GM18498 (cell line): Measurements from ENCODE around the gene SLC7A6OS.
A peak's percentile ranks its signal among the peaks of the same experiment; 100 is the strongest.

Experiments
- ATAC-seq: cut with Tn5 transposase; IDR thresholded peaks from one replicate; pipeline ENCODE4 v1.9.1; 2021; ENCODE audit warnings: mild to moderate bottlenecking, moderate library complexity; ENCODE audit not compliant: unreplicated experiment

Gene SLC7A6OS

DNA sequence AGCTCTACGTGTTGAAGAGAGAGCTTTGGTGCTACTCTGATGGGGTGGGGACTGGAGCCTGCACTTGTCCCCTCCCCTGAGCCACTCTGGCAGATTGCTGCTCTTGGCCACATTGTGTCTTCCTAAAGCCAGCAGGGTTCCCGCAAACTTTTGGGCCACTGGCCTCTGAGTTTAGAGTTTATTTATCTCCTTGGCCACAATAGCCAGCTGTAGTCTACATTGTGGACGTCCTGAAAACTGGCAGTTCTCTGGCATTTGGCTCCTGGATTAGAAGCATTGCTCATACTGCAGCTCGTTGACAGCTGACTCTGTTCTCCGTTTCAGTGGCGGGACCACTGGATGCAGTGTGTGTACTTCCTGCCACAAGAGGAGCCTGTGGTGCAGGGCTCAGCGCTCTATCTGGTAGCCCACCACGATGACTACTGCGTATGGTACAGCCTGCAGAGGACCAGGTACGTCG, 34.6 kb upstream of the SLC7A6OS start:
- ATAC-seq: no peak

DNA sequence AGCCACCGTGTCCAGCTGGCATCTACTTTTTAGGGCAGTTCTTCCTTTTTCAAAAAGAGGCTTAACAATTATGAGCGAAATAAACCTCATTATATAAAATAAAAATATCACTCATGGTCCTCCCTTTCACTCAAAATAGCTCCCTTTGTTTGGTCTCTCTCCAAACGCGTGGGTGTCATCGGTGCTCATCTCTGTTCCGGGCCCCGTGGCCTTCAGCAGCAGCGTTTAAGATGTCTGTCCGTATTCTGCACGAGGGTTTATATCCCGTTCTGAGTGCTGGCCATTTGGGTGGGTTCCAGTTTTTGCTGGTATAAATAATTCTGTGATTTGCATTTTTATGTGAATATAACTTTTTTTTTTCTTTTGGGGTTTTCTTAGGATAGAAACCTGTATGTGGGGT, 33.5 kb upstream of the SLC7A6OS start:
- no peak for ATAC-seq

DNA sequence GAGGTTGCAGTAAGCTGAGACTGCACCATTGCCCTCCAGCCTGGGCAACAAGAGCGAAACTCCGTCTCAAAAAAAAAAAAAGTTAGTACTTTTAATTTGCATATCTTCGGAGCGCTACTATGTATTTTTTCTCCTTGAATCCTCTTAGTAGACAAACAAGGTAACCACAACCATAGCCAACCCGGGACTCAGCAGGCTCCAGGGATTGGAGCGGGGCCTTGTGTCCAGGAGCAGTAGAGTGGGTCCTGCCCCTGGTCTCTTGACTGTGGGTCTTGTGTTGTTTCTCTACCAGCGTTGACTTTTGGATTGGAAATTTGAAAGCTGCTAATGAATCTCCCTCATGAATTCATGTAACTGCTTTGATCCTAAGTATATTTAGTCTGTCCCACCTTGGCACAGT, 32.4 kb upstream of the SLC7A6OS start:
- no peak for ATAC-seq

DNA sequence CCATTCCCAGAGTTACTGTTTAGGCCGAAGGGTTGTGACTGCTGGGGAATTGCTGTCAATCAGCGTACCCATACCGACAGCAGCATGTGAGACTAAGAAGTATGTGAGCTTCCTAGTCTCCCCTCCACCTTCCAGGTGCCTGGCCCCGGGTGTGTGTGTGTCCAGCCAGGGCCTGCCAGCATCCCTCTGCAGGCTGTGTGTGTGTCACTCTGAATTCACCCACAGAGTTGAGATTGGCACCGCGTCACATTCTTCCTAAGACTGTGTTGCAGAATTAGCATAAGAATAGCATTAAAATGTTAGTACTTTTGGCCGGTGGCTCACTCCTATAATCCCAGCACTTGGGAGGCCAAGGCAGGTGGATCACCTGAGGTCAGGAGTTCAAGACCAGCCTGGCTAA, 31.9 kb upstream of the SLC7A6OS start:
- ATAC-seq: no peak

DNA sequence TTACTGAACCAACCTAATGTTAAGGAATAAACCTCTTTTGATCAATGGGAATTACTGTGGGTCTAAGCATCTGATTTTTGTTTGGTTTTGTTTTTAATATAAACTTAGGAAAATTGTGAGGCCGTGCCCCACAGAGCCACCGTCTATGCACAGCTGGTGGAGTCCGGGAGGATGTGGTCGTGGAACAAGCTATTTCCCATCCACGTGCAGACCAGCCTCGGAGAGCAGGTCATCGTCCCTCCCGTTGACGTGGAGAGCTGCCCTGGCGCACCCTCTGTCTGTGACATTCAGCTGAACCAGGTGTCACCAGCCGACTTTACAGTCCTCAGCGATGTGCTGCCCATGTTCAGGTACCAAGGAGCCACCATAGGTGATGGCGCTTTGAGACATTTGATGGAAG, 28.5 kb upstream of the SLC7A6OS start:
- ATAC-seq: no peak

DNA sequence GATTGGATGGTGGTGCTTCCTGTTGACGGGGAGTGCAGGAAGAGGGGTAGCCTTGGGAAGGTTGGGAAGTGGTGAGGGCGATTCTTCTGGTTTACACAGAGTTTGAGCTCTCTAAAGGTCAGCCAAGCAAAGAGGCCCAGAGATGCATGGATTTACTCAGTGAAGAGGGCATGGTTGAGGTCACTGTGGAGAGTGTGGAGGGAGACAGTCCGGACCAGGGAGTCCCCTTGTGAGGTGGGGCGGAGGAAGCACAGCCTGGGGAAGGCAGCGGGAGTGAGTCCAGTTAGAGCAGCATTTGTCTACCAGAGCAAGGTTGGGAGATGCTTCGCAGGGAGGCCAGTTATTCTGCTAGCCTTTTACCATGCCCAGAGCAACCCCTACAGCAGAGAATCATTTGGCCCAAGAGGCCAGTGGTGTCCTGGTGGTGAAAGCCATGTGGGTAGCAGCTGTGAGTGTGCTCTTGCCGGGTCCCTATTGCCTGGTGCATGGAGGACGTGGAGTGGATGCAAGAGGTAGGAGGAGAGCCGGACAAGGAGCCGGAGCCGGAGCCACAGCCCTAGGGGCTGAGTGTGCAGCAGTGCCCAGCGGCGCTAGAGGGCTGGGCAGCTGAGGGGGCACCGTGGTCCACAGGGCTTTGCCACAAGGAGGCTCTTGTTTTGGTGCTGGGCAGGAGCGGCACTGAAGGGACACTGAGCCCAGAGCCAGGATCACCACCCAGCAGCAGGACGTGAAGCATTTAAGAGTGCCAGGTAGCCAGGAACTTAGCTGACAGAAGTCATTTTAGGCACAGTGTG, 27.8 kb upstream of the SLC7A6OS start:
- ATAC-seq: no peak

DNA sequence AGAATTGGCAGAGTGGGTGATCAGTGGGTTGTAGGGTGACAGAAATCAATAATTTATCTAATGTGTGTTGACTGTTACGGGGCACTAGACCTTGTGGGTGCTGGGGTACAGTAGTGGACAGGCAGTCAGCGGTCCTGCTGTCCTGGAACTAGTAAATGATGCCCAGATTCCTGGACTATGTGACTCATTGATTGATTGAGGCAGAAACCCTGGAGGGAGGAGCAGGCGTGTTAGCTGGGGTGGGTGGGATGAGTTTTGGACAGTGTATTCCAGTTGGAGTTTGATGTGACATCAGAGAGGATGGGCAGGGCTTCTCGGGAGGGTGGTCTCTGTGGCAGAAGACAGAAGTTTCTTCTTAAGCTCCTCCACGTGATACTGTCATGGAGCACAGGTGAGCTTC, 24.4 kb upstream of the SLC7A6OS start:
- no peak for ATAC-seq

DNA sequence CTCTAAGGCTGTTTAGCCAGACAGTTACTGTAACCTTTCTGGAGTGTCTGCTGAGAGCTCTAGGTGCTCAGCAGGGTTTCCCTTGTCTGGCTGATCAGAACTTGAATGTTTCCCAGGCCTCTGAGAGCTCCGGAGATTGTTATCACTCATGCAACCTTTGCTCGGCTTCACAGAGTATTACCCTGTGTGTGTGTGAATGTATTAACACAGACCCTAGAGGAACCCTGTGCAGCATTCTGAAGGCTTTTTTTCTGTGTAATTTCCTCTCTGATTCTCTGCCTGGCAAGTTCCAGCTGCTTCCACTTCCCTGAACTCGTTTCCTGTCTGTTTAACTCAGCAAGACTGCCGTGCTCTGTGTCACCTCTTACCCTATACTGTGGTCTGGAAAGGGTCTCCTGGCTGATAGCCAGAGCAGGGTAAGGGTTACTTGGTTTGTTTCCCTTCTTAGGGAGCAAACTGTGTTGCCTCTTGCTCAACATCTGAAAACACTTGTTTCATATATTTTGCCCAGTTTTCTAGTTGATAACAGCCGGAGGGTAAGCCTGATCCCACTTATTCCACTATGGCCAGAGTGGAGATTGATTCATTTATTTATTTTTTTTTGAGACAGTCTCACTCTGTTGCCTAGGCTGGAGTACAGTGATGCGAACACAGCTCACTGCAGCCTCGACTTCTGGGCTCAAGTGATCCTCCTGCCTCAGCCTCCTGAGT, 21.8 kb upstream of the SLC7A6OS start:
- ATAC-seq: no peak

DNA sequence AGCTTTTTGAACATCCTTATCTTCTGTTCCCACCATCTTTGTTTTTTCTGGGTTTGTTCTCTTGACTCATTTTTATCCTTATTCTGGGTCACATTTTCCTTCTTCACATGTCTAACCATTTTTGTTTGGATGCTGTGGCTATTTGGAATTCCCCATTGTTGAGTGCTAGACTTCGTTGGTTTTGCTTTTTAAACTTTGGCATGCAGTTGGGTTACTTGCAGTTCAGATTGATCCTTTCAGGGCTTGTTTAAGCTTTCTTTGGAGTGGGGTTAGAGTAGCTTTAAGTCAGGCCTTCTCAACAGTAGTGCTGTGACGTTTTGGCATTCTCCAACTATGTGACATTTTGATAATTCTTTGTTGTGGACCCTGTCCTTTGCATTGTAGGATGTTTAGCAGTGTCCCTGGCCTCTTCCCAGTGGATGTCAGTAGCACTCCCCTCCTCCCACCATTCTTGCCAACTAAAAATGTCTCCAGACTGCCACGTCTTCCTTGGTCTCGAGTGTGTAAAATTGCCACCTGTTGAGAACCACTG, 21.2 kb upstream of the SLC7A6OS start:
- no peak for ATAC-seq

DNA sequence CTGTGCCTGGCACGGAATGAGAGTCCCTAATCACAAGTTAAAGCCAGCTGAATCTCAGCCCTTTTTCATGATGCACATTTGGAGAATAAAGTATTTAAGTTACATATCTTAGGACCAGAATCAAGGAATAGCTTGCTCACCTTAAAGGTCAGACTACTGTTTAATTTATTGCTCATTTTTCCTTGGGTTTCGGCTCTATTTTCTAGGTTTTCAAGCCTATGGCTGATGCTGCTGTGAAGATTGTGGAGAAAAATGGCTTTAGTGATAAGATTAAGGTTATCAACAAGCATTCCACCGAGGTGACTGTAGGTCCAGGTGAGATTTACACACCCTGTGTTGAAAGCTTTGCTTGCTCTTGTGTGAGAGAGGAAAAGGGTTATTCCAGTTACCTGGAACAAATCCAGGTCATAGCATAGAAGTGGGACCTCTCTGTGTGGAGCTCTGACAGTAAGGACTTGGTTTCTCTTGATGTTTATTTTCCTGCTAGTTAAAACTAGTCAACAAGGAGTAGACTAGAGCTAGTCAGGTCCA, 18.2 kb upstream of the SLC7A6OS start:
- ATAC-seq: no peak

DNA sequence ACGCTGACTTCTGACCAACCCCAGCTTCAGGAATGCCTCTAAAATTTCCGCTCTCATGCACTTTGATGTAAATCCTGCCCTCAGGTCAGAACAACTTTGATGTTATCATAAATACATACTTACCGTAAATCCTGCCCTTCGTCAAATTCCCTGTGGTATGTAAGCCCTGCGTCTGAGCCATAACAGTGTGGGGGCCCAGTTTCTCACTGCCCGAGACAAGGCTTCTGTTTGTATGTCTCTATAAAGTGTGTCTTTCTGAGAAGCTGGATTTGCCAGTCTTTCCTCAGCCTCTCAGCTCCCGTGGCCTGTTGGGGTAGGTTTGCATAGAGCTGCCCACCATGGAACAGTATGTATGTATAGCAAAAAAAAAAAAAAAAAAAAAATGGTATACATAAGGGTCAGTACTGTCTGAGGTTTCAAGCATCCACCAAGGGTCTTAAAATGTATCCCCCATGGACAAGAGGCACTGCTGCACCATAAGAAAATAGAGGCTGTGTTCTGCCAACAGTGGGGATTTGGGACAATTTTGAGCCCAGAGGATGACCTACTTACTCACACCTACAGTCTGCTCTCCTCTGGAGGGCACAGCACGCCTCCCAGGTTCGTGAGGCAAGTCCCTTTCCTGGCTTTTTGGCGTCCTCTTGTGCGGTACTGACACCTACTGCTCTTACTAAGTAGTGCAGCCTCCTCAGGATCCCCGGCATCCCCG, 17.6 kb upstream of the SLC7A6OS start:
- ATAC-seq: peak; percentile 80

DNA sequence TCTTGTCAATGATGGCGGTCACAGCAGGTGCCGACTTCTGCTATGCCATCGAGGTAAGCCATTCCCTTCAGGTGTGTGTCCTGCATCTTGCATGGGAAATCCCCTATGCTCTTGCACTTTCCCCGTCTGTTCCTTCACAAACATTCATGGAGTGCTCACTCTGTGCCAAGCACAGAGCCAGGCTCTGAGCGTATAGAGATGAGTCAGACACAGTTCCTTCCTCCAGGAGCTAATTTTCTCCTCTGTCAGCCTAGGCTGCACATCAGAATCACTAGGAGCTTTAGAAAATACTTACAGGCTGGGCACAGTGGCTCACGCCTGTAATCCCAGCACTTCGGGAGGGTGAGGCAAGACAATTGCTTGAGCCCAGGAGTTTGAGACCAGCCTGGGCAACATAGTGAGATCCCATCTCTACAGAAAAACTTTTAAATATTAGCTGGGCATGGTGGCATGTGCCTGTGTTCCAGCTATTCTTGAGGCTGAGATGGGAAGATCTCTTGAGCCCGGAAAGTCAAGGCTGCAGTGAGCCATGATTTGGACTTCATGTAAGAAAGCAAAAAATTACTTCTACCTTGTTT, 14.1 kb upstream of the SLC7A6OS start:
- ATAC-seq: no peak

DNA sequence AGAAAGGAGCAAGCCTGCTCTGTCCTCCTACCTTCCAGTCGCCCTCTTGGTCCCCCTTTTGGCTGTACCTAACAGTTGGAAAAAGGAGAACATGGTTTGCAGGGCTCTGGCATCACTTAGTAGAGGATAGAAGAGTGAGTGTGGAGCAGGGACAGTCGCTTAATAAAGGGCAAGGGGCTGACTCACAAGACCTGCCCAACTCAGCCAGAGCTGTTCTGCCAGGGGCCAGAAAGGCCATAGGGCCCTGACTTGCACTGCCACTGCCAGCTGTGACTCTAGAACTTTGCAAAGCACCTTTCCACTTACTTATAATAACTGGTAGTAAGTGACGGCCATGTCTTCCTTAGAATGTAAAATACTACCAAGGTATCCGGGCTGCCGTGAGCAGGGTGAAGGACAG, 13.6 kb upstream of the SLC7A6OS start:
- no peak for ATAC-seq

DNA sequence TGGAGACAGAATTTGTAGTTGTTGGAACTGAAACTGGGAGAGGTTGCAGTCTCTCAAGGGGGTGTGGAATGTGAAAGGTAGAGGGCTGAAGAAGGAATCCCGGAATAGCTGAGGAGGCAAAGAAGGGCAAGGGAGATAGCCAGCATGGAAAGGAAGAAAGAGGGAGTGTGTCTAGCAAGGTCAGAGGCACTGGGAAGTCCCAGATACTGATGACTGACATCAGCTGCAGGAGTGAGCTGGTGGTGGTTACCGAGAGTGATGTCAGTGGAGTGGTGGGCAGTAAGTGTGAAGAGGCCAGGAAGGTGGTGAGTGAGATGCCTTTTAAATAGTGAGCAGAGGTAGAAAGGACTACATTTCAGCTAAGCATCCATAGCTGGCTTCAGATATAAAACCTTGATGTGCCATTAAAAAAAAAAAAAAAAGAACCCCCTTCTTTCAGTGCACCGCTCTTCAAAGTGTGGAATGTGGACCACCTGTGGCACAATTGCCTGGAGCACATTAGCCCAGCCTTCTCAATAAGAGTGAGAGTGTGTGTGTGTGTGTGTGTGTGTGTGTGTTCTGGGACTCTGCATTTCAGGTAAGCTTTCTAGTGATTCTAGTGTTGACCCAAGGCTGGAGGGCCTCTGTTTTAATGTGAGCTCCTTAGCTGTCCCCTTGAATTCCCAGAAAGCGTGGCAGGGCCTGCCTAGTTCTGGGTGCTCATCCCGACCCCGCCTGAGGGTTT, 8.6 kb upstream of the SLC7A6OS start:
- no peak for ATAC-seq

DNA sequence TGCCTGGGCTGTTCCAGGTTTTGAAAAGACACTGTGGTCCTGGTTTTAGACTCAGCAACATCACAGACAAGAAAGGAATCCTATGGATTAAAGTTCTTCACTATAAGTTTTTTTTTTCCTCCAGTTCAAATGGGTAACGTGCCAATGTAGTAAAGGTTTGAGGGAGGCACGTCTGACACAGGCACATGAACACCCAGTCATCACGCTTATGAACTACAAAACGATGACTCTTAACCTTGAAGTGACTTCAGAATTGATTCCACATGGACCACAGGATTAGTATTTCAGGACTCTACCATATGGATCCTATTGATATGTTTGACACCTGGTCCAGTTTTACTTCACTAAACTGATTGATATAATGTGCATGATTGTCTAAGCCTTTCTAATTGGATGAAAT, 2.4 kb upstream of the SLC7A6OS start:
- ATAC-seq: no peak

DNA sequence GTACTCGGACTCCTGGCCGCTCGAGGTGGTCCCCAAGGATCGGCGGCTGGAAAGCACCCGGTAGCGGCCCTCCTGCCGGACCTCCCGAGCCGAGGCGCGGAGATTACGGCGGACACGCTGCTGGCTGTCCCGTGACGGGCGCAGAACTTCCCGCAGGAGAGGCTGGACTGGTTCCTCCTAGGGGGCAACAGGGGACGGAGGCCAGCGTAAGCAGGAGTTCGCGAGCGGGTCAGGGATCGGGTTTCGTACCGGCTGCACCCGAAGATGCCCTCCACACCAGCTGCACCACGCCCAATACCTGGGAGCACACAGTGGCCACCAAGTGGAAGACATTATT, 341 bp downstream of the SLC7A6OS start:
- ATAC-seq: peak; percentile 26

DNA sequence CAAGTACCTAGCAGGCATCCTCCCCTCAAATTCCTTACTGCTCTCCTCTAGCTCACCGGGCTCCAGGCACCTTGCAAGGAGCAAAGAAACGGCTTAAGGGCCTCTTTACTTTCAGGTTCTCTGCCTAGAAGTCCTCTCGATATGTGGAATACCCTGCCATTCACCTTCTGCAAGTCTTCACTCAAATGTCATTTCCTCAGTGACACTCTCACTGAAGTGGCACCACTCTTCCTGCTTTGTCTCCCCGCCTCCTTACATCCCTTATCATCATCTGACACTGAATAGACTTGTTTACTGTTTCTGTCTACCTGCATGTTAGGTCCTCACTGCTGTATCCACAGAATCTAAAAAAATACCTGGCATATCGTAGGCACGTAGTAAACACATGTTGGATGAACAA, 947 bp downstream of the SLC7A6OS start:
- ATAC-seq: no peak

DNA sequence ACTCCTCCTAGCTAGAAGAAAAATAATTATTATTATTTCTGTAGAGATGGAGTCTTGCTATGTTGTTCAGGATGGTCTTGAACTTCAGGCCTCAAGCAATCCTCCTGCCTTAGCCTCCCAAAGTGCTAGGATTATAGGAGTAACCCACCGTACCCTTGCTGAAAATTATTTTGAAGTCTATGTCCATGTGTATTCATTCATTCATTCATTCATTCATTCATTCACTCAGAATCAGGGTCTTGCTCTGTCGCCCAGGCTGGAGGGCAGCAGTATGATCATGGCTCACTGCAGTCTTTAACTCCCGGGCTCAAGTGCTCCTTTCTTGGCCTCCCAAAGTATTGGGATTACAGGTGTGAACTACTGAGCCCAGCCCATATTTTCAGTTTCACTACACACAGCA, 4.1 kb downstream of the SLC7A6OS start:
- ATAC-seq: no peak

DNA sequence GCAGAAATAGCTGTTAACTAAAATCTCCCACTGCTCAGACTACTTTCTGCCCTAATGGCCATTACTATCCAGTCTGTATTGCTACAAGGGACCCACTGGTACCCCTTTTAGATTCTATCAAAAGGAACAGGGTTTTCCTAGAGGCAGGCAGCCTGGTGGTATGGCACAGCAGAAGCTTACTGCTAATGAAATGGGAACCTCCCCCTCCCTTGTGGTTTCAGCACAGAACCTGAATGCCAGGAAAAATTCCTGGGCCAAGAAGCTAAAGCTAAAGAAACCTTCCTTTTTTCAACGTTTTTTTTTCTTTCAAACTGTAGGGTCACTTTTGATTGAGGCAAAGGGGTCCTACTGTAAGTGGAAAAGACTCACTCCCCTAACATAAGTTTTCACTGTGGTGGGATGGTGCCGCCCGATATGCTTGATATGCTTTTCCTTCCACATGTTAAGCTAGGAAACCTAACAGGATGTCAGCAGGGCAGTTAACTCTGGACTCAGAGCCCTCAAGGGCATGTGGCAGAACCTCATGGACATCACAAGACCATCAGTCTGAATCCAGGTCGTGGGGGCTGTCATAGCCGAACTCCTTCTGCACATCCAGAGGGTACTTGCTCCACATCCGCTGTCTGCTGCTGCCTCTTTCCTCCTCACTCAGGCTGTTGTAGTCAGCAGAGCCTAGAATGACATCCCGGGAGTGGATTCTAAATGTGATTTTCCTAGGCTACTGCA, 9.8 kb downstream of the SLC7A6OS start:
- ATAC-seq: no peak
